ENCODE data around the gene HOXD3.
A peak's percentile ranks its signal among the peaks of the same experiment; 100 is the strongest.

The HOXD3 gene

DNA sequence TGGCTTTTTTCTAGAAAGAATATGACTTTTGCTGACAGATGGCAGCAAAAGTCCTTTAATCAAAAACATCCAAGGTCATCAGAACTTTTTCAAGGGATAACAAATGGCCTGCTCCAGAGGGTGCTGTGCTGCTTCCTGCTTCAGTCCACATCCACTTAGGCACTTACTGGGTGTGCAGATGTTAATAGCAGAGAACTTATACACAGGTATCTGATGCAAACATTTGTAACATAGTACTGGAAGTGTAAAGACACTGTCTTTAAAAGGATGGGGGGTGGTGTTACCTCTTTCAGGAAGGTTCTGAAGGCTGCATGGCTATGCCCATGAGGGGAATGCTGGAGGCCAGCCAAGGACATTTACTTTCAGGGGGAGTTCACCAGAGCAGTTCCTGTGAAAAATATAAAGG lies 22.1 kb upstream of the HOXD3 start:
- DNase-seq = peak; percentile 90

DNA sequence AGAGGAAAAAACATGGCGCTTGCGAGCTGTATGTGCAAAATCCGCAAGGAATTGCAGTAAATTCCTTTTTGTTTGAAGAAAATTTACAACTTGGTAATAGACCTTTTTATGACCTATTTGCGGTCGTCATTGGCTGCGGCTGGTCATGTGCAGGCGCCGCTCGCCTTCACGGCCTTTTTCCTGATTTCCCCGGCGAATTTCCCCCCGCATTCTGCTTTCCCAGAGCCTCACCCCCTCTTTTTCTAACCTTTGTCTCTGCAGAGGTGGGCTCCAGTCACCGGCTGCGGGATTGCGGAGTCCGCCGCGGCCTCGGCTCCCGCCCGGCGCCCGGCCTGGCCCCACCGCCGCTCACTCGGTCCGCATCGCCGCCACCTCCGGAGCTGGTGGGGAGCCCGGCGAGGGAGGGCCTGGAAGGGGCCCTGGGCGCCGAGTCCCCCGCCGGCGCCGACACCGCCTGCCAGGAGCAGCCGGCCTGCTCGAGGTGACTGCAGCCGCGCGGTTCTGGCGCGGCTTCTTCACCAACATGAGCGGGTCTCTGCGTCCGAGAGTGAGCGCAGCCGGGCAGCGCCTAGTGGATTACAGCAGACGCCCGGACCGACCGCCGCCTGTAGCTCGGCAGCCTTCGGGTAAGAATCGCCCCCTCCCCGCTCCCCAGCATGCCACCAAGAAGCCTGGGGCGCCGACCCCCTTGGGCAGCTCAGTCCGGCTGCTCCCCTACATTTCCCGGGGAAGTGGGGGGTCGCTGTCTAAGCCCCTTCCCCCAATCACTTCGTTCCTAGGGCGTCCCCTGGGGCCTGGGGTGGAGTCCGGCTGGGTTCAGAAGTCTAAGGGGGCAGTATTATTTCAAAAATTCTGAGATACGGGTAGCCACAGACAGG lies 20.5 kb upstream of the HOXD3 start:
- DNase-seq = peak; percentile 81

DNA sequence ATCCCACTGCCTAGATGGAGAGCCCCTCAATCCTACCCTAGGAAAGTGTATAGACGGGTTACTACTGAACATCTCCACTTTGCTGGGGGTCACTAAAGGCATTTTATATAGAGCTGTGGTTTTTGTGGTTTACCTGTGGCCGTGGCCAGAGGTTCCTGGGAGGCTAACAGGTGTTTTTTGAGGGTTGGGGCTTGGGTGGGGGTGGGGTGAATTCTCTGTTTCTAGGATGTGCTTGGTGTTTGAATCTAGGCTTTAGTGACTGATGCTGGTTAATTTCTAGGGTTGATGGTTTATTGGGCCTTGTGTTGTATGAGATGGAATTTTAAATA lies 19.9 kb upstream of the HOXD3 start:
- no peak for DNase-seq

DNA sequence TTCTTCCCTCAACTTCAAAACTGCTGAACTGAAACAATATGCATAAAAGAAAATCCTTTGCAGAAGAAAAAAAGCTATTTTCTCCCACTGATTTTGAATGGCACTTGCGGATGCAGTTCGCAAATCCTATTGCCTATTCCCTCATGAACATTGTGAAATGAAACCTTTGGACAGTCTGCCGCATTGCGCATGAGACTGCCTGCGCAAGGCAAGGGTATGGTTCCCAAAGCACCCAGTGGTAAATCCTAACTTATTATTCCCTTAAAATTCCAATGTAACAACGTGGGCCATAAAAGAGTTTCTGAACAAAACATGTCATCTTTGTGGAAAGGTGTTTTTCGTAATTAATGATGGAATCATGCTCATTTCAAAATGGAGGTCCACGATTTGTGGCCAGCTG lies 19.2 kb upstream of the HOXD3 start:
- DNase-seq = no peak

DNA sequence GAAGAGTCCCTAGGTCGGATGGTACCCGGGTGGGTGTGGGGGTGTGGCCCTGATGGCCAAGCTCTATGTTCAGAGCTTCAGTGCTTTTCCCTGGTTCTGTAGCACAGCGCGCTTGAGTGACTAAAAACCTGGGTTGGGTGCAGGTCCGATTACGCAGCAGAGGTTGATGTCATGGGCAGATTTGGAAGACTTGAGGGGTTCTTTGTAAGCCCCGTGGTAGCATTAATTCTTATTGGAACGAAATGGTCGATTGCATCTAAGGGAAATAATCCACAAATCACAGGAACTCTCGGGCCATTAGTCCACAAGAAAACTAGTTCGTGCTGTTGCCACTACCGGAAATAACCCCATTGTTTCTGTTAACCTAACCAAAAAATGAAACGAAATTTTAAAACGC lies 18.6 kb upstream of the HOXD3 start:
- DNase-seq = no peak

DNA sequence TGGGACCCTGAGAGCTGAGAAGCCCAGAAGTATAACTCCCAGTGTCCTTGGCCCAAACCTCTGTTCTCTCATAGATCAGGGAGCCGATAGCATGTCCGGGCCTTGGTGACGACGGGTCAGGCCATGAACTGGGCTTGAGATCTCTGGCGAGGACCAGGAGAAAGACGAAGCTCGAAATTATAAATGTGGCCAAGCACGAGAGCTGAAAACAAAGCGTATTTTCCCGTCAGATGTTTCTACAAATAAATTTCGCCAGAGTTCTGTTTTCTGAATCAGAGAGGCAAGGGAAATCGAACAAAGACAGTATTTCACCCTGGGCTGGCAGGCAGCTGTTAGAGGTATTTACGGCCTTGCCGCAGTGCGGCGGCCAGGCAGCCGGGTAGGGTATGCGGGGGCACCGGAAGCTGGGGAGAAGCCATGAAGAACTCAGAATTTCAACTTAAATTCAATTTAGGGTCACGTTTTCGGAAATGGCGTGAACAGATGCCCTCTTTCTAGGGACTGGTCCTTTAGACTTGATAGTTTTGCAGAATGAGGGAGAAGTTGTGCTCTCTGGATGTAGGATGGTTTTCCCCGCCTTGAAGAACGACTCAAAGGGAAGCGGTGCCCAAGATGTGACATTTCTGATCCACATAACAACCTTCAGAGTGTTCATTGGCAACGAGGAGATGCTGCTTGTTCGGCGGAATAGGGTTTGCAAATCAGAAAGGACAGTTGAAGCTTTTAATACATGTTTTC lies 18.0 kb upstream of the HOXD3 start:
- DNase-seq = no peak

DNA sequence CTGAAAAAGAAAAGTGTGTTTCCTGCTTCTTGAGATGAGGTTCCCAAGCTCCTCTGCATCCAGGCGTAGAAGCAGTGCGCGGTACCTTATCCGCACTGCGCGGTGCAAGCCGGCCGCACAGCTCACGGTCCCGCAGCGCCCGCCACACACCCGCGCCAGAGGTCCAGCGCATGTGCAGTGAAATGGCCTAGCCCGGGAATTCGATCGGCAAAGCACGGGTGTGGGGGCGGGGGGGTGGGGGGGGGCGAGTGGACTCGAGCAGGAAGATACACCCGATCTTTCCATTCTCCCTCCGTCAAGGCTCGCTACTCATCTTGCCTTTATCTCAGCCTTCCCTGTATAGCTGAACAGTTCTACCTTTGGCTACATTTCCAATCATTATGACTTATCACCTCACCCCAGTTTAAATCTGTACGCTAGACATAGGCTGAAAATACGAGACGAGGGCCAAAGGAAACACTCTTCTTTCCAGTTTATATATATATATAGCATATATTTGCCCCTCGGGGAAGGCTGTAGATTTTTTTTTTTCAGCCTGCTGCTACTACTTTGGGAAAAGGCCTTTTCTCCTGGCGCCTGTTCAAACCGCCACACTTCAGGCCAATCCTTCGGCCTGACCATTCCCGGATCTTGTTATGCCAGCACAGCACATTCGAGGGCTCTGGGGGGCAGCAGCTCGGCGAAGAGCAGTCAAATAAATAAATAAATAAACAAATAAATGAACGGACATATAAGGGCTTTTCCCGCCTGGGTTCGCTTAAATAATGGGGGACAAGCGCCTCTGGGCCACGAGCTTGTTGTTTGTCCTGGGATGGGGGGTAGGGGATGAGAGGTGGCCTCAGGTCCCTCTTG lies 17.2 kb upstream of the HOXD3 start:
- peak; percentile 86 for DNase-seq

DNA sequence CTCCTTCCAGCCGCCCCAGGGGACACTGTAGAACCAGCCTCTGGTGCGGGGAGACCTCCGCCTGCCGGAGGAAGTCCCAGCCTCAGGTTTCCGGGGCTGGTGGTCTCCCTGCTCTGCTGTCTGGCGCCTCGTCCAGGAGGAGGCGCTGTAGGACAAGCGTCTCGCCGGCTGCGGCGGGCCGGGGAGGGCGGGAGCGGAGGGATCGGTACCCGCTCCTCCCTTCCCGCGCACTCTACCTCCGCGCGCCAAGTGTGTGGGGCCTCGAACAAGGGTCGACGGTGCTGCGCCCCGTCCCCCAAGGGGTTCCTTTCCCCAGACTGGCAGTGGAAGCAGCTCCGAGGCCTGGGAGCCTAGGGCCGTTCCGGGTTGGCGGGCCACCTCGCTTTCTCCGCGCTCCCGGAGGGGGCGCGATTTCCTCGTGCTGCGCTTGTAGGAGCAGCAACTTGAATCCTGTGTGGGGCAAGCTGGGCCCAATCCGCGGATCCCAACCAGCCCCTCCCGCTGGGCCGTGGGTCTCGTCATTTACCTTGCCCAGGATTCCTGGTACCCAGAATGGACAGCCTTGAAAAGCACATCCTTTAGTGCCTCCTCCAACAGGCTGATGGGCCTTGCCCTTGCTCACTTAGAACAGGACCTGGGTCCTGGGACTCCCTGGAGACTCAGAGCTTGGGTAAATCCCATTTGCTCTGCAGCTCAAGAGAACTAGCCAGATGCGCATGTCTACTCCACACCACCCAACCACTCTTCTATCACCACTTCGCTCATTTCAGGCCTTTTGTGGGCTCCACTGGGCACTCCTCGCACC lies 16.4 kb upstream of the HOXD3 start:
- peak; percentile 83 for DNase-seq

DNA sequence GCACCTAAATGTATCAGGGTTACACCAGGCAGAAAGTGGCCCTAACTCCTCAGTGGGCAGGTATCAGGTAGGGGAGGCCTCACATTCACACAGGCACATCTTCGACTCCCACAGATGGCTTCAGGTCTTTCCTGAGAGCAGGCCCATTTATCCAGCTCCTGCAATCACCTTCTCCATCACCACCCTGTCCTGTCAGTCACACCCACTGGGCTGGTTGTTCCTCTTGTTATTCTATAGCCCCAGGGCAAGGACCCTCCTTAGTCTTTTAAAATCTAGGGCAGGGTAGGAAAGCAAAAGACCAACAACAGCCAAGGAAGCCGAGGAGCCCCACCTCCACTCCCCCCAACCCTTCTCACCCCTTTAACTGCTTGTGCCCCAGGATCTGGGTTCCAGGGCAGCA lies 14.8 kb upstream of the HOXD3 start:
- DNase-seq = no peak

DNA sequence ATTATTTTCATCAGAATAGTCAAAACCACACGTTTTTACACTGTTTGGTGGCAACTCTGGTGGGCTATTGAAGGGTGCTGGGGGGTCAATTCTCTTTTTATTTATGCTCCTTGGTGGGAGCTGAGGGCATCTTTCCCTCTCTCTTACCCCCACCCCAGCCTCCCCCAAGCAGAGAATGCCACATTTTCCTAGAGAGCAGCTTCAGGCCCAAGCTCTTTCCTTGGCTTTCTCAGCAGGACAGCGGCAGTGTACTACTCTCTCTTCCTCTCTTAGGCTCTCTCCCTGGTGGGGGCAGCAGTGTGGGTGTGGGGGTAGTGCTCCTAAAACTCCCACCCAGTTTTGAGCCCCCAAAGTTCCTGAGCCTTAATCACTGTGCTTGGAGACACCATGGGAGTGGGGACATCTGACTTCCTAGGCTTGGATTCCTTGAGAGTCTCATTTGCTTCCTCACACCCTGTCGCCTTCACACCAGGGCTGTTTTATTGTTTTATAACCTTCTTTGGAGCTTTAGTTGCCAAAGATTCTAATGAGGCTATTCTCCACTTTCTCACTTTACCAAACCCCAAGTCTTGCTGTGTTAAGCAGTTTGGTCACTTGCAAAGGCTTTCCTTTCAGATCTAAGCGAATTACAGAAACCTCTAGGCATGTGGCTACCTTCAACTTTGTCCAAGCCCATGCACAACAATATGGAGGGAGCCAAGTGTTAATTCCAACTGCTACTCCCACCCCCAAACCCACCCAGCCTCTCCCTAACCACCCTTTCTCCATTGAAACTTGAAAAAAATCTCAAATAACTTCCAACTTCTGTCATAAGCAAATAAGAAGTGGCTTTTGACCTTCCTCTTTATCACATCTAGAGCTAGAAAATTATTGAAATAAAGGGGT lies 11.8 kb upstream of the HOXD3 start:
- DNase-seq = no peak

DNA sequence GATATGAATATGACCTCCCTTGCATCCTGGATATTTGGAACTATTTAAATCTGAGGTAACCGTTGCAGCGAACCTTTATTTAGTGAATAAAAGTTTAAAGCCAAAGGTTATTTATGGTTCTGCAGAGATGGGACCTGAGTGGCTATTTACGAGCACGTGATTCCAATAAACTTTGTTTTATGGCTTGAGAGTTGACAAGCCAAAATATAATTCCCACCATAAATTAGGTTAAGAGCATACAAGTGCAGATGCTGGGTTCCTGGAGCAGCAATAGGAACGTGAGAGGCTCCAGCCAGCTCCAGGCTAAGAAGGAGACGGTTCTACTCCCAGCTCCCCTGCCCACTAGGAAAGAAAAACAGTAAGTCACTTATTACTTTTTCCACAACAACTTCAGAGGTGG lies 11.0 kb upstream of the HOXD3 start:
- no peak for DNase-seq

DNA sequence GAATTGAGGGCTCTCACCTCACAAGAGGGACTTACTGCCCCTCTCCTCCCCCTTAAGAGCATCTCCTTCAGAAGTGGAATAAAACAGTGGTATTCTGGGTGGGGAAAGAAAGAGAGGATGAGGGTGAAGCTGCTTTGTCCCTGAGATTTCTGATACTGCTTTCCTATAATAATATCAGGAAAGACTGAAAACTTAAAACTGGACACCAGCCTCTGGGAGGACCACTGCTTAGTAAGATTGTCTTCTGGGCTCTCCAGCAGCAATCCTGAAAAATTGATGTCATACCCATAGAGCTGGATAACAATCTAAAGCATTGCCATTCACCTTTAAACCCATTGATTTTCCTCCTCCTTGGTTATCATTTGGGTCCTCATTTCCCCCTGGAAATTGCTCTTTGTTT lies 10.5 kb upstream of the HOXD3 start:
- DNase-seq = no peak

DNA sequence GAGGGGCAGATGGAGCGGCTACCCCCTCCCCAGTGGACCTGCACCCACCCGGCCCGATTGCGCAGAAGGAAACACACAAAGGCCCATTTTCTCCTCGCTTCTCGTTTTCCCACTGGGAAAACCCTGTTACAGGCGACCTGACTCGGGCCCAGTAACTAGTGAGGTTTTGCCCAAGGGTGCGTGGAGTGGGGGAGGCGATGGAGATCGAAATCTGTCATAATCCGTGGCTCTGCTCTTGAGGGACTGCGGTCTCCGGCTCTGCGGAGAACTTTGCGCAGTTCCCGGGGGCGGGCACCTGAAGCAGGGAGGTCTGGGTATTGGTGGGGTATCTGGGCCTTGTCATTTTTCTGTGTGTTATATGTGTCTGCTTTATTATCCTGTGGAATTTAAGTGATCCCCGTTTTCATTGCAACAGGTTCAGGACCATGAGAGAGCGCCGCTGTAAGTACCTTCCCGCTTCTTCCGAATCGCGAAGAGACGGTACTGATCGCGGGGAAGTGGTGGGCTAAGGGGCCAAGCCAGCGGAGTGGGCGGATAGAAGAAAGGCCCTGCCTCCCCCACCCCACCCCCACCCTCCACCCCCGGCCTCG lies 9.8 kb upstream of the HOXD3 start:
- DNase-seq = no peak

DNA sequence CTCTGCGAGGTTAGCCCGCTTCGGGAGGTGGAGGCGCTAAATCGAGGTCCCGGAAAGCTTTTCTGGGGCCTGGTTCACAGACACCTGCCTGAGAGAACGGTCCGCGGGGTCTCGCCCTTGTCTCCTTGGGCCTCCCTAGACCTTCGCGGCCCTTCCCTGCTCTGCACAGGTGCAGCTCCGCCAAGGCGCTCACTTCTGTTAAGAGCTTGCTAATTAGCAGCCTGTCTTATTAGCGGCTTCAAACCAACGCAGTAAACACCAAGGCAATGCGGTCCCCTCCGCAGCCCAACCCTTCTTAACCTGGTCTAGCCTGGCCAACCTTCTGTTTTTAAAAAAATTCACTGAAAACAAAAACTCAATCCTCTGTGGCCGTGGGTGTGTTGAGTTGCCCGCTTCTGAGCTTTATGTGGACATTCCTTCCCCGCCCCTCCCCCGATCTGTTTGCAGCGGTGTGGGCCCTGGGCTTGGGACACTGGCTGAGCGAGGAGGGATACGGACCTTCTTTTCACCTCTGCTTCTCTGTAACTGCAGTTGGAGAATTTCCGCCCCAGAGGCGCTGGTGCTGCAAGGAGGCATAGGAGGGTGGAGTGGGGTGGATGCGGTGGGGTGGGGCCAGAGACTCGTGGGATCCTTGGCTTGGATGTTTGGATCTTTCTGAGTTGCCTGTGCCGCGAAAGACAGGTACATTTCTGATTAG lies 9.2 kb upstream of the HOXD3 start:
- DNase-seq = no peak

DNA sequence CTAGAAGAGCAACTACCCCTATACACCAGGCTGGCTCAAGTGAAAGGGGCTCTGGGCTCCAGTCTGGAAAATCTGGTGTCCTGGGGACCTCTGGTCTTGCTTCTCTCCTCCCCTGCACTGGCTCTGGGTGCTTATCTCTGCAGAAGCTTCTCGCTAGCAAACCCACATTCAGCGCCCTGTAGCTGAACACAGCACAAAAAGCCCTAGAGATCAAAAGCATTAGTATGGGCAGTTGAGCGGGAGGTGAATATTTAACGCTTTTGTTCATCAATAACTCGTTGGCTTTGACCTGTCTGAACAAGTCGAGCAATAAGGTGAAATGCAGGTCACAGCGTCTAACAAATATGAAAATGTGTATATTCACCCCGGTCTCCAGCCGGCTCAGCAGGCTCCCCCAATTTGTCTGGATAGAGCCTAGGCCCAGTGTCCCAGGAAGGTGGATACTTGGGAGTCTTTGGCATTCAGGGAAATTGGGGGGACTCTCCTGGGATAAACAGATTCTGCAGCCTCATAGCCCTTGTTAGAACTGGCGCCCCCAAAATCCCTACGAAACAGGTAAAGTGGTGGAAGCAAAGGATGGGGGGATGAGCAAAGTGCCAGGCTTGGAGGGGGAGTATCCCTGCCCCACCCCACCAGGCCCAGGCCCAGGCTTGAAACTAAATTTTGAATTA lies 8.2 kb upstream of the HOXD3 start:
- DNase-seq = no peak

DNA sequence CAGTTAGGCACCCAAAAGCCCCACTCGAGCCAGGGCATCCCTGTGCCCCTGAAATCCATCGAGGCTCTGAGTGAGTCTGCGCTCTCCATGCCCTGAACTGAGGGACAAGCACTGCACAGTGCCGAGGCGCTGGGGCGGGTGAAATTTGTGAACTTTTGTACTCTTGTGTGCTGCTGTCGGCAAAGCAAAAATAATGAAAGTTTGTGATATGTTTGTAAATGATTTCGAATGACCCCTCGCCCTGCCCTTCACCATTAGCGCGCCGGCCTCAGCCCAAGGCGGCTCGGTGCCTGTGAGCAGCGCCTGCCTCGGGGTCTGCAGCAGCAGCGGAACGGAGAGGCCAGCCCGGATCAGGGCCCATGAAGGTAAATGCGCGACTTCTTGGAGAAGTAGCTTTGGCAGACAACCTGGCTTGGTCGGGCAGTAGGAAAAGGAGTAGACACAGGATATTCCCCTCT lies 7.6 kb upstream of the HOXD3 start:
- no peak for DNase-seq

DNA sequence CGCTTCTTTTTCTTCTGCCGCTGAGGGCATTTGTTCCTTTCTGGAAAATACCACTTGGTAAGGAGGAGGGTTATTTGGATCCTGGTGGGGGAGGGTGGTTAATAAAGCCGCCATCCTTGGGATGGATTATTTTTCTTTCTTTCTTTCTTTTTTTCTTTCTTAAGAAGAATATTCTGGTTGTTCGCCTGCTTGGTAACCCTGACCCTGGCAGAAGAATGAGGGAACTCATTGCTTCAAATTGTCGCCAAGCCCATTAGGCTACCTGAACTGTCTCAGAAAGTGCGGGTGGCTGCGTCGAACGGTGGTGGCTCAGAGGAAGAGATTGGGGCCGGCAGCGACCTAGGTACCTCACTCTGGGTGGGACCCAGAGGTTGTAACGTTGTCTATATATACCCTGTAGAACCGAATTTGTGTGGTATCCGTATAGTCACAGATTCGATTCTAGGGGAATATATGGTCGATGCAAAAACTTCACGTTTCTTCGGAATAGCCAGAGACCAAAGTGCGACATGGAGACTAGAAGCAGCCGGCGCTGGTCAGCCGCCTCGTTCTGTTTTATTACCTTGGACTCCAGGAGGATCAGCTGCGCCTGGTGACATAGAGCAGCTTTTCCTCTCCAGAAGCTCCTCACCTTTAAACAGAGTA lies 7.0 kb upstream of the HOXD3 start:
- DNase-seq = no peak

DNA sequence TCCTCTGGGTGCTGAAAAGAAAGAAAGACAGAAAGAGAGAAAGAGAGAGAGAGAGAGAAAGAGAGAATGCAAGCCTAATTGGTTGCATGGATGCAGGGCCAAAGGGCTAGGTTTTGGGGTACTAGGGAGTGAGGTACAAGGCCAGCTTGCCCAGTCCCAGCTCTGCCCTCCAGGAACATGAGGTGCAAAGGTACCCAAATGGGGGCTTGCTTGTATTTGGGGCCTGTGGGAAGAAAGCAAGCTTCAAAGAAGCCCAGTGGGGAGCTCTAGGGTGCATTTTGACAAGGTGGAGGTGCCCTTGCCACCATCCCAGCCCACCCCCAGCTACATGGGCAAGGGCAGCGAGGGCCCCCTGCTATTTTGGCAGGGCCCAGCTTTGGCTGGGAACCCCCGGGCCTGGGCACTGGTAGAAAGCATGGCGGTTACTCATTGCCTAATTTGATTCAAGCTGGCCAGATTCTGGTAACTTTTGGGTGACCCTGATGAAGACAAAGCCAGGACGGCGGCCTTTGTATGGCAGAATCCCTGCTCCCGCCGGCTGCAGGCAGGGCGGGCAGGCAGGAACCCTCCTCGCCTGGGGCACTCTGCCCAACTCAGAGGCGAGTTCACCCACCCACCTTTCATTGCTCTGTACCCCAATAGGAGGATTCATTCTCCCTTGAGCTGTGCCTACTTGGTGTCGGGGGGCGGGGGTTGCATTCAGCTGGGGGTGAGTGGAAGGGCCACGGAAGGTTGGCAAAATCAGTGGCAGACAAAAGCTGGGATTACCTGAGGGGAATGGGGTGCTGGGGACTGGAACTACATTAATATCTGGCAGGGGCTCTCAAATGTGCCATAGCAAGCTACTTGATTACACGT lies 6.3 kb upstream of the HOXD3 start:
- DNase-seq = no peak

Data from fibroblast of upper back skin (primary cell).